H9 (cell line): ENCODE data around the gene DPH1. TPM values are rescaled to one million over a fixed set of nuclear protein-coding genes. Genes with fewer than 3 reads are reported as not detected.

ENCODE experiments used
- DNase-seq: peaks from one replicate; pipeline ENCODE4 v3.0.0-alpha.2; 2017
- H2AFZ ChIP-seq: one replicate; pipeline ENCODE4 v1.6.1; 2013; ENCODE audit warnings: mild to moderate bottlenecking, low read length, control low read depth, moderate library complexity
- H2AK5ac ChIP-seq: 2 replicates; pipeline ENCODE4 v1.6.1; 2013; ENCODE audit warnings: low read length, control low read depth, mixed read lengths; ENCODE audit not compliant: insufficient read length
- H2BK120ac ChIP-seq: one replicate; pipeline ENCODE4 v1.6.1; 2013; ENCODE audit warnings: low read depth, mild to moderate bottlenecking, low read length, control low read depth, inconsistent platforms; ENCODE audit not compliant: poor library complexity, severe bottlenecking
- H2BK12ac ChIP-seq: 2 replicates; pipeline ENCODE4 v1.6.1; 2013; ENCODE audit warnings: low read length, control low read depth, mixed read lengths, low read depth; ENCODE audit not compliant: insufficient read length
- H2BK15ac ChIP-seq: 2 replicates; pipeline ENCODE4 v1.6.1; 2013; ENCODE audit warnings: low read depth, low read length, control low read depth
- H2BK20ac ChIP-seq: one replicate; pipeline ENCODE4 v1.6.1; 2013; ENCODE audit warnings: low read depth, mild to moderate bottlenecking, low read length, control low read depth, inconsistent platforms; ENCODE audit not compliant: poor library complexity, severe bottlenecking
- H2BK5ac ChIP-seq: 2 replicates; pipeline ENCODE4 v1.6.1; 2013; ENCODE audit warnings: low read length, control low read depth, mixed read lengths; ENCODE audit not compliant: insufficient read length
- H3K14ac ChIP-seq: 2 replicates; pipeline ENCODE4 v1.6.1; 2013; ENCODE audit warnings: low read length, control low read depth; ENCODE audit not compliant: insufficient read depth
- H3K18ac ChIP-seq: 2 replicates; pipeline ENCODE4 v1.6.1; 2013; ENCODE audit warnings: low read depth, mild to moderate bottlenecking, mixed read lengths, low read length, control low read depth; ENCODE audit not compliant: insufficient read length
- H3K23ac ChIP-seq: 2 replicates; pipeline ENCODE4 v1.6.1; 2013; ENCODE audit warnings: low read length, control low read depth, mixed read lengths, low read depth; ENCODE audit not compliant: insufficient read length
- H3K23me2 ChIP-seq: 2 replicates; pipeline ENCODE4 v1.6.1; 2013; ENCODE audit warnings: low read depth, mild to moderate bottlenecking, mixed read lengths, low read length, control low read depth; ENCODE audit not compliant: insufficient read length, poor library complexity, severe bottlenecking
- H3K27ac ChIP-seq: 2 replicates; pipeline ENCODE4 v1.5.1; 2013; ENCODE audit warnings: low read length, control low read depth, mixed read lengths, low read depth; ENCODE audit not compliant: insufficient read length
- H3K27me3 ChIP-seq: 2 replicates; pipeline ENCODE4 v1.6.1; 2013; ENCODE audit warnings: low read length, control low read depth, inconsistent platforms; ENCODE audit not compliant: insufficient read depth
- H3K4ac ChIP-seq: 2 replicates; pipeline ENCODE4 v1.6.1; 2013; ENCODE audit warnings: low read depth, mild to moderate bottlenecking, control low read depth, inconsistent platforms, low read length, moderate library complexity
- H3K4me1 ChIP-seq: 2 replicates; pipeline ENCODE4 v1.6.1; 2013; ENCODE audit warnings: low read length, control low read depth, inconsistent platforms; ENCODE audit not compliant: insufficient read depth
- H3K4me2 ChIP-seq: 2 replicates; pipeline ENCODE4 v1.6.1; 2013; ENCODE audit warnings: low read length, control low read depth, mixed read lengths; ENCODE audit not compliant: insufficient read length, insufficient read depth
- H3K56ac ChIP-seq: 2 replicates; pipeline ENCODE4 v1.6.1; 2013; ENCODE audit warnings: low read depth, mild to moderate bottlenecking, mixed read lengths, low read length, control low read depth; ENCODE audit not compliant: insufficient read length
- H3K79me1 ChIP-seq: 2 replicates; pipeline ENCODE4 v1.6.1; 2013; ENCODE audit warnings: low read depth, mild to moderate bottlenecking, moderate library complexity, low read length, control low read depth, inconsistent platforms; ENCODE audit not compliant: insufficient read depth, poor library complexity, severe bottlenecking
- H3K79me2 ChIP-seq: 2 replicates; pipeline ENCODE4 v1.6.1; 2013; ENCODE audit warnings: low read length, control low read depth, inconsistent platforms; ENCODE audit not compliant: insufficient read depth
- H3K9ac ChIP-seq: 2 replicates; pipeline ENCODE4 v1.6.1; 2013; ENCODE audit warnings: low read length, control low read depth, mixed read lengths; ENCODE audit not compliant: insufficient read length; ENCODE audit errors: extremely low read depth
- H3K9me3 ChIP-seq: one replicate; pipeline ENCODE4 v1.6.1; 2013; ENCODE audit warnings: low read depth, low read length, inconsistent platforms; ENCODE audit not compliant: control insufficient read depth
- H3T11ph ChIP-seq: one replicate; pipeline ENCODE4 v1.6.1; 2013; ENCODE audit warnings: mild to moderate bottlenecking, low read length, control low read depth, inconsistent platforms
- H4K20me1 ChIP-seq: one replicate; pipeline ENCODE4 v1.6.1; 2013; ENCODE audit not compliant: control insufficient read depth, insufficient read length, insufficient read depth
- H4K5ac ChIP-seq: 2 replicates; pipeline ENCODE4 v1.6.1; 2013; ENCODE audit warnings: low read depth, mild to moderate bottlenecking, mixed read lengths, low read length, control low read depth; ENCODE audit not compliant: insufficient read length
- H4K8ac ChIP-seq: replicated peaks from 2 replicates; pipeline ENCODE4 v1.6.1; 2013; ENCODE audit warnings: low read length, control low read depth, mixed read lengths, low read depth; ENCODE audit not compliant: insufficient read length
- H4K91ac ChIP-seq: 2 replicates; pipeline ENCODE4 v1.6.1; 2013; ENCODE audit warnings: low read depth, mild to moderate bottlenecking, moderate library complexity, mixed read lengths, low read length, control low read depth; ENCODE audit not compliant: insufficient read length
- H3K27ac Mint-ChIP-seq, 3 experiments: 2 replicates in 2 of 3; 3 replicates in 1 of 3; pipeline ENCODE4 v1.8.0; 2020 to 2021; ENCODE audit warnings: mixed read lengths in 3 of 3, mild to moderate bottlenecking in 1 of 3, moderate library complexity in 1 of 3
- H3K27me3 Mint-ChIP-seq: 2 replicates; pipeline ENCODE4 v1.8.0; 2021; ENCODE audit warnings: low read depth, mild to moderate bottlenecking, moderate library complexity, mixed read lengths
- H3K36me3 Mint-ChIP-seq, 3 experiments: 2 replicates in 2 of 3; 3 replicates in 1 of 3; pipeline ENCODE4 v1.8.0; 2020 to 2021; ENCODE audit warnings: low read depth in 3 of 3, mixed read lengths in 3 of 3; ENCODE audit not compliant: insufficient read depth in 1 of 3
- H3K4me1 Mint-ChIP-seq, 2 experiments: 2 replicates each; pipeline ENCODE4 v1.8.0; 2020; ENCODE audit warnings: mixed read lengths in 2 of 2
- H3K4me3 Mint-ChIP-seq, 2 experiments: 2 replicates in 1 of 2; 3 replicates in 1 of 2; pipeline ENCODE4 v1.8.0; 2020 to 2021; ENCODE audit warnings: mild to moderate bottlenecking in 2 of 2, mixed read lengths in 2 of 2, moderate library complexity in 1 of 2
- H3K9me3 Mint-ChIP-seq, 2 experiments: 2 replicates in 1 of 2; 3 replicates in 1 of 2; pipeline ENCODE4 v1.8.0; 2020; ENCODE audit warnings: mild to moderate bottlenecking in 2 of 2, mixed read lengths in 2 of 2, moderate library complexity in 1 of 2
- WGBS: extraction: QIAGEN DNeasy Blood & Tissue Kit; methylation state at CpG from one replicate; pipeline ENCODE4 v1.1.7; 2013; ENCODE audit warnings: missing lambda C conversion rate, low lambda C conversion rate, mixed read lengths; ENCODE audit not compliant: insufficient read length; ENCODE audit errors: extremely low coverage; 5-methylcytosine and 5-hydroxymethylcytosine counted together
- total RNA-seq: library from RNA; stranded (reverse); gene quantifications from 2 replicates; pipeline ENCODE4 v1.2.1, GENCODE V29; 2021
- TF ChIP-seq, protein P1 (sequence below): fragments of 200-600 bp; sonication (generic); conservative IDR thresholded peaks from 3 replicates; pipeline ENCODE4 v1.8.0; 2021; ENCODE audit warnings: antibody characterized with exemption, mild to moderate bottlenecking

The DPH1 gene
- total RNA-seq, 1 experiment from 2014 or later: 27.5 TPM

DNA sequence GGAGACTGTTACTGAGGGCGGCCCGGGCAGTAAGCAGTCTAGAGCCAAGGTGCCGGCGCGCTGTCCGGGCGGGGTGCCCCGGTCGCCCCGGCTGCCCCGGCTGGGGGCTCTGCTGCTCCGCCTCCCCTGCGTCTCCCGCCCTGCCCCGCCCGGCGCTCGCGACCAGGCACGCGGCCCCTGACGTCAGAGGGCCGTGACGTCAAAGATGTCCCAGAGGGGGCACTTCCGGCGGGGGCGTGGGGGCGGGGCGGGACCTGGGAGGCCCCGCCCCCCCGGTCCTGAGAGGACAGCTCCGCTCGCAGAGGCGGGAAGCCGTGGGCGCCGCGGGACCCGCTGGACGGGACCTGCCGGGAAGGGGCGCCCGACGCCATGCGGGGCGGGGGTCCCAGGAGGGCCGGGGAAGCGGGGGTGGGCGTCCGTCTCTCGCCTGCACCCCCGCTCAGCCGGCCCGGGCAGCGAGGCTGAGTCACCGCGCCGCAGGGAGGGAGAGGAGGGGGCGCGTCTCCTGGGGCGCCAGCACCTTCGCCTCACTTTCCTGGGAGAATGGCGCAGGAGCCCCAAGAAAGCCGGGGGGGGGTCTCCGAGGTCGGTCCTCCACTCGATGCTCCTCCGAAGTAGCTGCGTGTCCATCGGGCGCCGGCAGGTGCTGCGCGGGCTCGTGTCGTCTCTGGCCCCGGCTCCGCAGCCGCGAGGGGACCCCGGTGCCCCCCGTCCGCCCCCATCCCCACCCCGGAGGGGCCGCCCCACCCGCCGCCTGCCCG is 20.5 kb downstream of the DPH1 start:
- Histone ChIP-seq H3K4me1 (no peaks in the 10 kb centered on the region), H3K79me2 (no peaks in the 10 kb centered on the region), H3K23ac (no peak overlapping the region), H3K9ac (no peak overlapping the region), H3K27me3 (peaks cover 48% of the 10 kb centered on the region), H2BK5ac (no peak overlapping the region), H2BK12ac (no peak overlapping the region), H3K23me2 (peaks cover 6% of the 10 kb centered on the region), H3K4me2 (peak overlapping the region; percentile 17), H3K79me1 (no peaks in the 10 kb centered on the region), H2BK120ac (no peak overlapping the region), H3K56ac (no peak overlapping the region), H3K18ac (no peak overlapping the region), H2AK5ac (no peak overlapping the region), H4K8ac (no peak overlapping the region), H2BK20ac (no peak overlapping the region), H2AFZ (no peak overlapping the region), H3K4ac (no peak overlapping the region), H4K91ac (no peak overlapping the region), H3K9me3 (no peaks in the 10 kb centered on the region), H4K20me1 (peaks cover 4% of the 10 kb centered on the region), H3T11ph (no peak overlapping the region), H2BK15ac (no peak overlapping the region), H3K14ac (no peak overlapping the region), H4K5ac (no peak overlapping the region), H3K27ac (no peak overlapping the region)
- WGBS: no CpG with 5 or more reads among the region's 88 CpGs
- H3K4me3 Mint-ChIP-seq: no peak overlapping the region
- DNase-seq: peak; percentile 72
- H3K27me3 Mint-ChIP-seq: peaks cover 68% of the 10 kb centered on the region
- H3K9me3 Mint-ChIP-seq: no peaks in the 10 kb centered on the region
- H3K27ac Mint-ChIP-seq: no peak overlapping the region
- H3K36me3 Mint-ChIP-seq: no peaks in the 10 kb centered on the region; a peak in 2 of 7 replicates
- H3K4me1 Mint-ChIP-seq: peaks cover 8 to 9% of the 10 kb centered on the region in 2 experiments; a peak in 3 of 4 replicates
- TF ChIP-seq, protein P1, sequence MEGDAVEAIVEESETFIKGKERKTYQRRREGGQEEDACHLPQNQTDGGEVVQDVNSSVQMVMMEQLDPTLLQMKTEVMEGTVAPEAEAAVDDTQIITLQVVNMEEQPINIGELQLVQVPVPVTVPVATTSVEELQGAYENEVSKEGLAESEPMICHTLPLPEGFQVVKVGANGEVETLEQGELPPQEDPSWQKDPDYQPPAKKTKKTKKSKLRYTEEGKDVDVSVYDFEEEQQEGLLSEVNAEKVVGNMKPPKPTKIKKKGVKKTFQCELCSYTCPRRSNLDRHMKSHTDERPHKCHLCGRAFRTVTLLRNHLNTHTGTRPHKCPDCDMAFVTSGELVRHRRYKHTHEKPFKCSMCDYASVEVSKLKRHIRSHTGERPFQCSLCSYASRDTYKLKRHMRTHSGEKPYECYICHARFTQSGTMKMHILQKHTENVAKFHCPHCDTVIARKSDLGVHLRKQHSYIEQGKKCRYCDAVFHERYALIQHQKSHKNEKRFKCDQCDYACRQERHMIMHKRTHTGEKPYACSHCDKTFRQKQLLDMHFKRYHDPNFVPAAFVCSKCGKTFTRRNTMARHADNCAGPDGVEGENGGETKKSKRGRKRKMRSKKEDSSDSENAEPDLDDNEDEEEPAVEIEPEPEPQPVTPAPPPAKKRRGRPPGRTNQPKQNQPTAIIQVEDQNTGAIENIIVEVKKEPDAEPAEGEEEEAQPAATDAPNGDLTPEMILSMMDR: no peak
